GM10847 (cell line): ENCODE results near the gene SLC23A2.

Source experiments
- POLR2A ChIP-seq: IDR thresholded peaks from 2 replicates; pipeline ENCODE4 v1.6.1; 2011; ENCODE audit not compliant: insufficient read length; ENCODE audit errors: extremely low read depth

The SLC23A2 gene

DNA sequence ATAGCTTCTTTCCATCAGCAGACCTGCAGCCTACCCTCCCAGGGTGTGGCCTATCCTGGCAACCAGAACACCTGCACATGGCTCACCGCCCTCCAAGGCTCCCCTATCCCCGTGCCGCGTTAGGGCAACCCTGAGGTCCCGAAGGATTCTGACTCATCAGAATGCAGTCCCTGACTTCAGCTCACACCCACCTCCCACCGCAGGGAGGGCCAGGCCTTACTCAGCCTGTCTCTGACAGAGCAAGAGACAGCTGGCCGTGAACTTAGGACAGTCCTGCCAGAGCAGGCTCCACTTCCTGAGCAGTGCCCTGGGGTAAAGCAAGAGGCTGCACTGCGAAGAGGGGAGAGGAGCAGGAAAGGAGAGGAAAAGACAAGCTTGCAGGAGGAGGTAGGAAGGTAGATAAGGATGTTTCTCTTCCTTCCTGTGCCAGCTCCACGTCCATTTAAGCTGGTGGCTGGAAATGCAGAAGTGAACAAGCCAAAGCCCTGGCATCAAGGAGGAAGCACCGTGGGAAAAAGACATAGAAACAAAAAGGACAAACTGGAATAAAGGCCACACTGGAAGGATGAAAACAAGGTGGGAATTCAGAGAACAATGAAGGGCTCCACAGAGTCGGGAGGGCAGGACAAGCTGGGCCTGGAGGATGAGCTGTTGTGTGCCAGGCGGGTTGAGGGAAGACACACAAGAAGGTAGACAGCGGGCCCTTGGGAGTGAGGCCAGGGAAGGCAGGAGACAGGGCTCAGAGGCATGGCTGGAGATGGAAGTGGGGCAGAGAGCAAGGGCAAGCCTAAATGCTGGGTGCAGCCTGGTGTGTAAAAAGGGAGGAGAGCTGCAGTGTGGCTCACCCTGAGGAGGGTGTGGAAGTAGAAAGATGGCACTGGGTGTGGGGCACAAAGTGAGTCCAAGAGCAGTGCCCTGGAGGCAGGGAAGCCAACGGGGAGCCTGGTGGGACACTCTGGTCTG, 102.7 kb downstream of the SLC23A2 start:
- TF ChIP-seq POLR2A: no peak

DNA sequence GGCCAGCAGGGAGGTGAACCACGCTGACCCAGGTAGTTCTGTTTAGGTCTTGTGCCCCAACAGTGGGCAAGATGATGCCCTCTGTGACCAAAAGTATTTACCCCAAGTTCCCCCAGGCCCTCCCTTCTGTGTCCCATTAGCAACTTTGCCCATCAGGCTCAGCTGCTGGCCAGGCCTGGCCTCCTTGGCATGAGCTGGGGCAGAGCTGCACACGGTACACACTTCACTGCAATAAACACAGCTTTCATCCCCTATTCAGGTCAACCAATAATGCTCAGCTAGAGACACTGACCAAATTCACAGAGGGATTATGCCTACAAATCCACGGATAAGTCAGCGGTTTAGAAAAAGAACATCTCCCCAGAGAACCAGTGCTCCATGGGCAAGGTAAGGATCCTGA, 103.7 kb downstream of the SLC23A2 start:
- TF ChIP-seq POLR2A: no peak

DNA sequence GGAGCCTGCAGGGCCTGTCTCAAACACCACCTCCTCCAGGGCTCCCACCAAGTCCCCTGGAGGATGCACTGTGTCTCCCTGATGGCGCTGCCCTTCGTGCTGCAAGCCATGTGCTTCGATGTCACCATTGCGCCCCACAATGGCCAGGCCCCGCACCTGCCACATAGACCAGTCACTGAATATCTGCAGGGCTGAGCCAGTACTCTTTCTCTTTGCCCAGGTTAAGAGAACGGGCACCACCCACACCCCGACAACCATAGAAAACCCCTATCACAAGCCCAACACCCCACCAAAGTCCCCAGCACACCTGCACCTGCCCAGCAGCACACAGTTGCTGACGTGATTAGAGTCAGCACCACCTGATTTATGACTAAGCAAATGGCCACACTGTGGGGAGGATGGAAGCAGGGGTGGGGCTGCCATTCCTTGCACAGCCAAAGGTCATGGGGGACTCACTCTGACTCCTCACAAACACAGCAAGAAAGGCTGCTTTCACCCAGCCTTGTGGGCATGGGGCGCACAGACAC, 104.3 kb downstream of the SLC23A2 start:
- TF ChIP-seq POLR2A: no peak

DNA sequence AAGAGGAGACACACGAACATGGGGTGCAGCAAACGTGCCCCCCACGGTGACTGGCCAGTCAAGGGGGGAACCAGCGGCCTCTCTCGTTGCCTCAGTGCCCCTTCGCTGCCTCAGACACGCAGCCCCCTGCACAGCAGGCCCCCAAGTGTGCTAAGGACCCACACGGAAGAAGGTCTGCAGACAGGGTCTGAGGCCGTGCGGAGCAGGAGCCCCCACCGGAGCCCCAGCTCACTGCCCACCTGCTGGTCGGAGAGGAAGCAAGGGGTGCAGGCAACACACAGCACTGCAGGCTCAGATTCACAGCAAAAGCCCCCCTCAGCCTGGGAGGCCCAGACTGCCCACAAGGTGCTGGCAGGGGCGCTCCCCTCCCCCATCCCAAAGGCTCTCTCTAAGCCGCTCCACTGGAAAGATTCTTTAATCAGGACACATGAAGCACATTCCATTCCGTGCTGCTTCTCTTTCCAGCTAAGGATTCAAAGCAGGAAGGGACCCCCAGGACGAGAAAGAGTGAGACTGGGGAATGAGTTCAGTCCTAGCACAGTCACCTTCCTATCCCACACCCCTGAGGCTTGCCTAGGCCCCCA, 105.1 kb downstream of the SLC23A2 start:
- no peak for TF ChIP-seq POLR2A

DNA sequence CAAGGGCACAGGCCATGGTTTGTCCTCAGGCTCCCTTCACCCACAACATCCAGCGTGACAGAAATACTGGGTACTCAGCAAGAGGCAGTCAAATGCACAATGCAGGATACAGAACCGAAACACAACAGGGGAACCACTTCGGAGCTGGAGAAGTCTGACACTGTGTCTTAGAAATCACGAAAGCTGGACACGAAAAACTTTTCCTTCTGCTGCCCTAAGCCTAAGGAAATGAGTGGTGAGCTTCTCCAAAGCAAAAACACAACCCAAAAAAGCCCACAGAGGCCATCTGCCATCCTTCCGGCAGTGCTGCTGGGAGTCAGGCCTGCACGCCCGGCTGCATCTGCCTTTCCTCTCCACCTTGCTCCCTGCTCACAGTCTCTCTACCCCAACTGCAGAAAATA, 106.3 kb downstream of the SLC23A2 start:
- no peak for TF ChIP-seq POLR2A

DNA sequence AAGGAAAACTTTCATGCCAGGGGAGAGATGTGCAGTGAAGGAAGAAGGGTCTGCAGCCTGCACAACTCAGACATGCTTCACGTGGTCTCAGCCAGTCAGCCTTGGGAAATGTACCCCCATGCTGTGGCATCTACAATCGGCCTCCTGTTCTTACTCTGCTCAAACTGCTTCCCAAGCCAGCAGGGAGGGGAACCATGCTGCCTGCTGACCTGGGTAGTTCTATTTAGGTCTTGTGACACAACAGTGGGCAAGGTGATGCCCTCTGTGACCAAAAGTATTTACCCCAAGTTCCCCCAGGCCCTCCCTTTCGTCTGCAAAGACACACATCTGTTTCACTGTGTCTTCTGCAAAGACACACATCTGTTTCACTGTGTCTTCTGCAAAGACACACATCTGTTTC, 106.9 kb downstream of the SLC23A2 start:
- TF ChIP-seq POLR2A: no peak

DNA sequence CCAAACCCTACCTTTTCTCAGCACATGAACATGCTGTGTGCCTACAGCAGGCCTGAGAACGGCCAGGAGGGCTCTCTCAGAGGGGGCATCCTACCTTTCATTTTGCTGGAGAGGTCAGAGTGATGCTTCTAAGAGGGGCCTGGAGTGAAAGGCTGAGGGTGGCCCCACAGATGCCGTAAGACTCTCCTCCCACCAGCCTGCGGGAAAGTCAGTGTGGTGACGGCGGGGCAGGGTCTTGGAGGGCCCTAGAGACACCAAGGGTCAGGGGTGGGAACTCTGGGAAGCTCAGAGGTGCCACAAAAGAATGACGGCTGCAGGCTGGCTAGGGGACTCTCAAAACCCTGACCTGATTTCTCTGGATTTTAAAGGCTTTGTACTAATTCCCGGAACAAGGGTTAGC, 107.6 kb downstream of the SLC23A2 start:
- no peak for TF ChIP-seq POLR2A

DNA sequence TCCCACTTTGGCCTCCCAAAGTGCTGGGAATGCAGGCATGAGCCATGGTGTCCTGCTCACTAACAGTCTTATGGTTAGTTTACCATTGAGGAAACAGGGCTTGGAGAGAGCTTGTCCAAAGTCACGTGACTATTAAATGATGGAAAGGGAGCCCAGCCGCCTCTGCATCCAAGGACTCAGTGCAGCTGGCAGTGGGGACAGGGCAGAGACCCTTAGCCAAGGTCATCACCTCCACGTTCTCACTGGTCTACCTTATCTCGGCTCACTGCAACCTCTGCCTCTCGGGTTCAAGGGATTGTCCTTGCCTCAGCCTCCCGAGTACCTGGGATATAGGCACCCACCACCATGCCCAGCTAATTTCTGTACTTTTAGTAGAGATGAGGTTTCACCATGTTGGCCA, 109.3 kb downstream of the SLC23A2 start:
- no peak for TF ChIP-seq POLR2A

DNA sequence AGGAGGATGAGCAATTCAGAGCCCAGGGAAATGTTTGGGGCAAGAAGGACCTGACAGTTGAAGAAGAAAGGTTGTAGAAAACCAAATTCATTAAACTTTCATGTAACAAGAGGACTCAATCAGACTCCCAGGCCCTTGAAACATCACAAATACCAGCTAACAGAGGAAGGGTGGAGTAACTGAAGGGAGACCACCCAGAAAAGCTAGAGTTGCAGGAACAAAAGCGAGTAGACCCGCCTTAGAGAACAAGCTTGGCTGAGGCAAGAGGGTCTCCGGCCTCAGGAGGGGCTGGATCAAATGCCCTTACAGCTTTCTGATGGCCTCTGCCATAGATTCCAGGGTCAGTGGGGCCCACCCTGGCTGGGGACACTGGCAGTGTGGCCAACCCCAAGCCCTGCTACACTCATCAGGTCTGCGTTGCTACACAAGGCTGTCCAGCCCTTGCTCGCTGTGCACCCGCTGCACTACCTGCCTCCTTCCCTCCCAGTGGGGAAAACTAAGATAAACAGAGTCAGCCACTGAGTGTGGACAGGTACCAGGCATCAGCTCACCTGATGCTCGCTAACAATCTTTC, 110.0 kb downstream of the SLC23A2 start:
- no peak for TF ChIP-seq POLR2A

DNA sequence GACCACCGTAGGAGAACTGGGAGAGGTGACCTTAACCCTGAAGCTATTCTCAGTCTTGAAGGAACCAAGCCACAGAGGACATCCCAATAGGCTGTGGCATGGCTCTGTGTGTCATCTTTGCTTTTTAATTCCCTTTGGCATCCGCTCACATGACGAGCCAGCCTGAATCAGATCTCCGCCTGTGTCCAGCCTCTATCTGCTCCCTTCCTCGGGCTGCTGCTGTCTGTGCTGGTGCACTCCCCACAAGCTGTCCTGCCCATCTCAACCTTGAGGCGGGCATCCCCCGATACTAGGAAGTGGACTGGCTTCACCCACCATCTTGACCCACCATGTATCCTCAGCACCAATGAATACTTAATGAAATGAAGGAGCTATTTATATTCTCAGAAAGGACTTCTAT, 111.9 kb downstream of the SLC23A2 start:
- no peak for TF ChIP-seq POLR2A

DNA sequence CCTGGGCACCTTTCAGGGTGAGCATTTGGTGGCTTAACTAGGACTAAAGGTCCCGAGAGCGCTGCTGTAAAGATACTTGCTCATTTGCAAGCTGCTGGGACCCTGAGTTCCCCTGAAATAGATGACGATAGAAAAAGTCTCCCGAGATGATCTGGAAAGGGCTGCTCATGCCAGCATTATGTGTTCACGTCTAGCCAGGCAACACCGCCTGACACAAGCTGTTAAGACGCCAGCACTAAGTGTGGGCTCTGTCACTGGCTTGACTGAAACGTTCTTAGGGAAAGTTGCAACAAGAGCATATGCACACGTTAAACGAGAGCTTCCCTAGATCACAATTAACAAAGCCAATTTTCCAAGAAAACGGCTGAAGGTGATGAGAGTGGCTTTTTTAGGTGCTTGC, 113.7 kb downstream of the SLC23A2 start:
- no peak for TF ChIP-seq POLR2A

DNA sequence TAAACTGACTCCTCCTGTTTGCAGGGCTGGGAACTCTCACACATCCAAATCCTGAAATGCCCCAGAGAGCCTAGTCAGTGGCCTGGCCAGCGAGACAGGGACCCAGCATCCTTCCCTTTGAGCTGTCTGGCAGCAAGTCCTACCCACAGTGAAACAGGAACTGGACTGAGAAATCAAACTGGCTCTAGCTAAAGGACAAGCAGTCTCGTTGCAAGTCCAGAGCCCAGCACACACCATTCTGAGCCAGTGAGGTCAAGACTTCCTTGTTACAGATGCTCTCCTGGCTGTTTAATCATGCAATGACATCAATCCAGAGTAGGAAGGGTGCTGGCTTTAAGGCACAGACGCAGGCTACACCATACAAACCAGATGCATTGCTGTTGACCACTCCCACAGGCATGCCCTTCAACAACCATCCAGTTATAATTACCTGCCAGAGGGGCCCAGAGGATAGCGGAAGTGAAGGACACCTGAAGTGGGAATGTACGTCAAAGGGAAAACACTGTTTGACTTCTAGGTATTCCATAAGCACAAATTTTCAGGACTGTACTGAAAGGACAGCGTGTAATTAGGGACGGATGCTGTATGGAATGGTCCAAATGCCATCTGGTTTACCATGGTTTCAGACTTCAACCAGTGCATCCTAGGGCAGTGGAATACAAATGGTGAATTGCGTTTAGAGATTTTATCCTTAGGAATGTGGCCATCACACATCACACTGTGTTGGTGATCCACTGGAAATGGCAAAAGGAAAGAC, 114.4 kb downstream of the SLC23A2 start:
- no peak for TF ChIP-seq POLR2A

DNA sequence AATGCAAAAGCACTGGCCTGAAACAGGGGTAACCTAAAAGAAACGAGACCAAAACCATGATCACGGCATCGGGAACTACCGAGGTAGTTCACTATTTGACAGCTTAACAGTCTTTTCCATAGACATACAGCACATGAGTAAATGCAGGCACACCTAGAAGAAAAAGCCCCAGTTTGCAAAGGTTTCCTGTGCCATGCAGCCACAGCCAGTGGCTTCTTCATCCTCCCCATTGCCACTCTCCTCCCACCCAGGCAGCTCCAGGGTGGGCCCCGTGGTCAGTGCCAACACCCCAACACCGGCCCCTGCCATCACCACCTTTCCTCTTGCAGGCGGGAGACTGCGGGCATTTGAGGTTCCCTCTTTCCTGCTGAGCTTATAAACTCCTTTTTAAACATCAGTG, 115.4 kb downstream of the SLC23A2 start:
- TF ChIP-seq POLR2A: no peak

DNA sequence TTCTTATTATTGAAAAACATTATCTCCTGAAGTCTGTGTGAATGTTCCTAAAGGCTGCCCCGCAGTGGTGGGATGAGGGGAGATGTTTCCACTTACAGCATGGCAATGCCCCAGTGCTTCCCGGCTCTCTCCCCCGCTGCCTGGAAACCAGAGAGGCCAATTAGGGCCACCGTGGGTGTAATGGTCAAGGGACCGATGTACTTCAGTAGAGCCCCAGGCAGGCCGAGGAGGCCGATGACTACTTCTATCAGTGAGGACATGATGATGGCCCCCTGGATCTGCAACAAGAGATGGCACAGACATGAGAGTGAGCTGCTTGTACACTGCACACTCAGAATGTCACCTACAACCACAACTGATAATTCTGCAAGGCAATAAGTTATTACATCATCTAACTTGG, 117.8 kb downstream of the SLC23A2 start:
- TF ChIP-seq POLR2A: no peak

DNA sequence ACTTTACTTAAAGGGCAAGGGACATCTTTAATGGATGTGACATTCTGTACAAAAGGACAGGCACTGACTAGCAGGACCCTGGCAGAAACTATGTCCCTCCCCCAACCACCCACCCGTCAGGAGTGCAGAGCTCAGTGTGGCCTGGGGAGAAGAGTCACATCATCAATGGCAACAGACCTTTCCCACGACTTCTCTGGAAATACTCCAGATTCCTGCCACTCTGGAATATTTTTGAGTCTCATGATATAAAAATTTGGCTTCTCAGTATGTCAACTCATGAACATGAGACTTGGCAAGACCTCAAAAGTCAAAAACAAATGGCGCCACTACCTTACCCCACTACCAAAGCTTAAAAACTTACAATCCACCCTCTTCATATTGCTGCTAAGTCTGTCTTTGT, 118.3 kb downstream of the SLC23A2 start:
- no peak for TF ChIP-seq POLR2A
